Trophoblast cell (in vitro differentiated cells and primary cell): ENCODE results near the gene CAMSAP2.

Source experiments
- DNase-seq, 2 donors: peaks; one replicate each; pipeline ENCODE4 v3.0.0-alpha.2; 2016
- H2AFZ ChIP-seq: 2 replicates; pipeline ENCODE4 v1.6.1; 2013; ENCODE audit warnings: low read length, moderate library complexity, mild to moderate bottlenecking; ENCODE audit not compliant: insufficient read depth, poor library complexity
- H2AK5ac ChIP-seq: 2 replicates; pipeline ENCODE4 v1.6.1; 2013; ENCODE audit warnings: mild to moderate bottlenecking, low read length
- H2BK120ac ChIP-seq: 2 replicates; pipeline ENCODE4 v1.6.1; 2013; ENCODE audit warnings: low read length, mild to moderate bottlenecking, moderate library complexity; ENCODE audit not compliant: insufficient read depth, poor library complexity
- H2BK12ac ChIP-seq: 2 replicates; pipeline ENCODE4 v1.6.1; 2013; ENCODE audit warnings: mild to moderate bottlenecking, low read length, moderate library complexity
- H2BK5ac ChIP-seq: 2 replicates; pipeline ENCODE4 v1.6.1; 2013; ENCODE audit warnings: low read length, low read depth, moderate library complexity, mild to moderate bottlenecking; ENCODE audit not compliant: poor library complexity
- H3K14ac ChIP-seq: 2 replicates; pipeline ENCODE4 v1.6.1; 2013; ENCODE audit warnings: mild to moderate bottlenecking, low read length
- H3K18ac ChIP-seq: 2 replicates; pipeline ENCODE4 v1.6.1; 2013; ENCODE audit warnings: mild to moderate bottlenecking, low read length
- H3K23ac ChIP-seq: 2 replicates; pipeline ENCODE4 v1.6.1; 2013; ENCODE audit warnings: low read length
- H3K27ac ChIP-seq: 2 replicates; pipeline ENCODE4 v1.5.1; 2013; ENCODE audit warnings: low read depth, mild to moderate bottlenecking, inconsistent platforms, low read length, moderate library complexity
- H3K27me3 ChIP-seq: 2 replicates; pipeline ENCODE4 v1.6.1; 2013; ENCODE audit warnings: inconsistent platforms, mild to moderate bottlenecking, low read length, moderate library complexity; ENCODE audit not compliant: insufficient read depth
- H3K36me3 ChIP-seq, 2 experiments: 1 replicate in 1 of 2; 2 replicates in 1 of 2; pipeline ENCODE4 v1.6.1; 2013; ENCODE audit warnings: low read length in 2 of 2, mild to moderate bottlenecking in 2 of 2, moderate library complexity in 1 of 2; ENCODE audit not compliant: insufficient read depth in 2 of 2, control insufficient read depth in 1 of 2
- H3K4ac ChIP-seq: 2 replicates; pipeline ENCODE4 v1.6.1; 2013; ENCODE audit warnings: low read depth, mild to moderate bottlenecking, low read length, moderate library complexity
- H3K4me1 ChIP-seq, 2 experiments: 1 replicate in 1 of 2; 2 replicates in 1 of 2; pipeline ENCODE4 v1.6.1; 2013; ENCODE audit warnings: low read length in 2 of 2, mild to moderate bottlenecking in 2 of 2, moderate library complexity in 1 of 2; ENCODE audit not compliant: insufficient read depth in 2 of 2, control insufficient read depth in 1 of 2
- H3K4me2 ChIP-seq: 2 replicates; pipeline ENCODE4 v1.6.1; 2013; ENCODE audit warnings: inconsistent platforms, mild to moderate bottlenecking, low read length, moderate library complexity
- H3K4me3 ChIP-seq: 2 replicates; pipeline ENCODE4 v1.5.1; 2013; ENCODE audit warnings: mild to moderate bottlenecking, low read depth, low read length, inconsistent platforms
- H3K79me1 ChIP-seq: one replicate; pipeline ENCODE4 v1.6.1; 2013; ENCODE audit warnings: low read length
- H3K79me2 ChIP-seq: 2 replicates; pipeline ENCODE4 v1.6.1; 2013; ENCODE audit warnings: low read length, mild to moderate bottlenecking; ENCODE audit not compliant: control insufficient read depth, insufficient read depth, poor library complexity
- H3K9ac ChIP-seq: 2 replicates; pipeline ENCODE4 v1.6.1; 2013; ENCODE audit warnings: mild to moderate bottlenecking, low read length
- H3K9me3 ChIP-seq: 2 replicates; pipeline ENCODE4 v1.6.1; 2013; ENCODE audit warnings: low read depth, mild to moderate bottlenecking, control low read depth, inconsistent platforms, low read length; ENCODE audit not compliant: insufficient read depth
- H4K12ac ChIP-seq: 2 replicates; pipeline ENCODE4 v1.6.1; 2013; ENCODE audit warnings: low read depth, mild to moderate bottlenecking, low read length, moderate library complexity
- H4K8ac ChIP-seq: 2 replicates; pipeline ENCODE4 v1.6.1; 2013; ENCODE audit warnings: low read depth, mild to moderate bottlenecking, low read length, moderate library complexity
- H4K91ac ChIP-seq: one replicate; pipeline ENCODE4 v1.6.1; 2013; ENCODE audit warnings: low read depth, mild to moderate bottlenecking, low read length, moderate library complexity
- WGBS: extraction: QIAGEN DNeasy Blood & Tissue Kit; methylation state at CpG from one replicate; pipeline ENCODE4 v1.1.7; 2013; ENCODE audit warnings: missing lambda C conversion rate; ENCODE audit not compliant: insufficient read length, insufficient coverage; ENCODE audit errors: extremely low coverage; 5-methylcytosine and 5-hydroxymethylcytosine counted together

The CAMSAP2 gene

GRCh38 chr1:200901350-200901749, 162.7 kb downstream of the CAMSAP2 start:
- no peak overlapping the region for H4K12ac ChIP-seq
- H2BK120ac ChIP-seq, result no peak overlapping the region

GRCh38 chr1:200901796-200902444, 163.2 kb downstream of the CAMSAP2 start:
- peaks cover 2% of the 10 kb centered on the region for H3K9me3 ChIP-seq
- no peak overlapping the region for H3K27ac ChIP-seq
- H3K18ac ChIP-seq, result no peak overlapping the region
- no peak overlapping the region for H3K9ac ChIP-seq
- H3K4ac ChIP-seq, result no peak overlapping the region
- no peak overlapping the region for H3K4me2 ChIP-seq
- no peak overlapping the region for H3K4me3 ChIP-seq
- no peak overlapping the region for H3K14ac ChIP-seq
- no peak overlapping the region for H2BK12ac ChIP-seq
- H2BK5ac ChIP-seq, result no peak overlapping the region
- H3K79me1 ChIP-seq, result peaks cover 18% of the 10 kb centered on the region
- H3K27me3 ChIP-seq, result no peaks in the 10 kb centered on the region
- no peak overlapping the region for H2AK5ac ChIP-seq
- no peak overlapping the region for H2BK120ac ChIP-seq
- H4K91ac ChIP-seq, result no peak overlapping the region
- no peak overlapping the region for H4K8ac ChIP-seq
- peak; percentile 65 to 81 for DNase-seq
- peaks cover 8% of the 10 kb centered on the region for H3K79me2 ChIP-seq
- no peak overlapping the region for H3K23ac ChIP-seq
- WGBS, result no CpG with 5 or more reads among the region's 8 CpGs
- peaks cover 42 to 56% of the 10 kb centered on the region in 2 experiments for H3K36me3 ChIP-seq
- no peak overlapping the region for H4K12ac ChIP-seq
- peaks cover 37 to 43% of the 10 kb centered on the region in 2 experiments for H3K4me1 ChIP-seq
- H2AFZ ChIP-seq, result no peak overlapping the region

More at GRCh38 chr1:200901350-200901749, 162.7 kb downstream of the CAMSAP2 start:
- Histone ChIP-seq H4K8ac (no peak overlapping the region), H3K79me1 (peaks cover 19% of the 10 kb centered on the region), H3K18ac (no peak overlapping the region), H3K9ac (no peak overlapping the region), H2AFZ (no peak overlapping the region), H2AK5ac (no peak overlapping the region), H3K4ac (no peak overlapping the region), H3K4me2 (no peak overlapping the region), H3K9me3 (peaks cover 2% of the 10 kb centered on the region), H2BK12ac (no peak overlapping the region), H4K91ac (no peak overlapping the region), H3K4me1 (peaks cover 42 to 44% of the 10 kb centered on the region in 2 experiments), H3K23ac (no peak overlapping the region), H3K27me3 (no peaks in the 10 kb centered on the region), H3K14ac (no peak overlapping the region), H3K36me3 (peaks cover 42 to 56% of the 10 kb centered on the region in 2 experiments), H3K4me3 (no peak overlapping the region), H2BK5ac (no peak overlapping the region), H3K79me2 (peaks cover 8% of the 10 kb centered on the region), H3K27ac (no peak overlapping the region)
- 100% methylated on average over 1 of the region's 5 CpGs for WGBS
- DNase-seq, result no peak

- DNase-seq, result no peak
- Histone ChIP-seq H3K36me3 (peaks cover 53 to 61% of the 10 kb centered on the region in 2 experiments), H3K4me1 (peaks cover 28 to 33% of the 10 kb centered on the region in 2 experiments), H2AFZ (no peak overlapping the region), H3K18ac (no peak overlapping the region), H3K27ac (no peak overlapping the region), H3K23ac (no peak overlapping the region), H4K12ac (no peak overlapping the region), H3K79me1 (peaks cover 6% of the 10 kb centered on the region), H3K4ac (no peak overlapping the region), H3K4me2 (no peak overlapping the region), H2BK120ac (no peak overlapping the region), H3K9me3 (peaks cover 2% of the 10 kb centered on the region), H2AK5ac (no peak overlapping the region), H3K14ac (no peak overlapping the region), H2BK12ac (no peak overlapping the region), H4K8ac (no peak overlapping the region), H4K91ac (no peak overlapping the region), H3K4me3 (no peak overlapping the region), H3K27me3 (no peaks in the 10 kb centered on the region), H3K9ac (no peak overlapping the region), H3K79me2 (no peaks in the 10 kb centered on the region), H2BK5ac (no peak overlapping the region)
- WGBS, result no CpG with 5 or more reads among the region's 5 CpGs
Measured at GRCh38 chr1:200903793-200904192, 165.1 kb downstream of the CAMSAP2 start.

GRCh38 chr1:200904772-200905171, 166.1 kb downstream of the CAMSAP2 start:
- H3K4ac ChIP-seq, result no peak overlapping the region
- H3K36me3 ChIP-seq, result peaks cover 50 to 61% of the 10 kb centered on the region in 2 experiments
- H2BK12ac ChIP-seq, result no peak overlapping the region
- H3K27ac ChIP-seq, result no peak overlapping the region
- H3K4me2 ChIP-seq, result no peak overlapping the region
- no peak overlapping the region for H2BK5ac ChIP-seq
- H3K9me3 ChIP-seq, result peaks cover 2% of the 10 kb centered on the region
- no peak overlapping the region for H3K23ac ChIP-seq
- H3K9ac ChIP-seq, result no peak overlapping the region
- no peak overlapping the region for H3K4me3 ChIP-seq
- H4K12ac ChIP-seq, result no peak overlapping the region
- H3K27me3 ChIP-seq, result no peaks in the 10 kb centered on the region
- H3K79me1 ChIP-seq, result peaks cover 2% of the 10 kb centered on the region
- no peak overlapping the region for H2AFZ ChIP-seq
- no peak overlapping the region for H4K8ac ChIP-seq
- no peak overlapping the region for H2AK5ac ChIP-seq
- peaks cover 21 to 28% of the 10 kb centered on the region in 2 experiments for H3K4me1 ChIP-seq
- no peak overlapping the region for H3K14ac ChIP-seq
- H2BK120ac ChIP-seq, result no peak overlapping the region
- H3K79me2 ChIP-seq, result no peaks in the 10 kb centered on the region
- no peak for DNase-seq
- H3K18ac ChIP-seq, result no peak overlapping the region
- H4K91ac ChIP-seq, result no peak overlapping the region
